ENCODE results near the gene CYP26B1.
A peak's percentile ranks its signal among the peaks of the same experiment; 100 is the strongest.

CYP26B1 gene

GRCh38 chr2:72147303-72147971 is at the start of gene CYP26B1:
CYP26B1 (minus strand) TSS chr2:72147862; CDS start chr2:72147834, 28 bp downstream.
- DNase-seq = no peak

- DNase-seq = no peak
Observed at GRCh38 chr2:72193723-72194122, 46.1 kb upstream of the CYP26B1 start.

- no peak for DNase-seq
Observed at GRCh38 chr2:72191441-72191840, 43.8 kb upstream of the CYP26B1 start.

- DNase-seq = no peak
Observed at GRCh38 chr2:72185206-72185605, 37.5 kb upstream of the CYP26B1 start.

- no peak for DNase-seq
Observed at GRCh38 chr2:72183466-72183865, 35.8 kb upstream of the CYP26B1 start.

GRCh38 chr2:72183016-72183415 is 35.4 kb upstream of the CYP26B1 start:
- DNase-seq = no peak

GRCh38 chr2:72182547-72182946 is 34.9 kb upstream of the CYP26B1 start:
- no peak for DNase-seq

GRCh38 chr2:72181616-72182015 is 34.0 kb upstream of the CYP26B1 start:
- no peak for DNase-seq

GRCh38 chr2:72180351-72180750 is 32.7 kb upstream of the CYP26B1 start:
- DNase-seq = no peak

GRCh38 chr2:72178551-72178950 is 30.9 kb upstream of the CYP26B1 start:
- DNase-seq = no peak

- DNase-seq = no peak
Observed at GRCh38 chr2:72176281-72176680, 28.6 kb upstream of the CYP26B1 start.

- no peak for DNase-seq
Observed at GRCh38 chr2:72175636-72176035, 28.0 kb upstream of the CYP26B1 start.

GRCh38 chr2:72173640-72174321 is 26.1 kb upstream of the CYP26B1 start:
- DNase-seq = no peak

GRCh38 chr2:72172478-72172877 is 24.8 kb upstream of the CYP26B1 start:
- no peak for DNase-seq

GRCh38 chr2:72166279-72166678 is 18.6 kb upstream of the CYP26B1 start:
- peak; percentile 59 for DNase-seq

GRCh38 chr2:72165792-72166191 is 18.1 kb upstream of the CYP26B1 start:
- DNase-seq = peak; percentile 53

GRCh38 chr2:72162574-72162973 is 14.9 kb upstream of the CYP26B1 start:
- DNase-seq = no peak

GRCh38 chr2:72159211-72159993 is 11.7 kb upstream of the CYP26B1 start:
- no peak for DNase-seq

GRCh38 chr2:72157871-72158771 is 10.5 kb upstream of the CYP26B1 start:
- DNase-seq = no peak

- no peak for DNase-seq
Observed at GRCh38 chr2:72156872-72157271, 9.2 kb upstream of the CYP26B1 start.

- no peak for DNase-seq
Observed at GRCh38 chr2:72155737-72156136, 8.1 kb upstream of the CYP26B1 start.

- no peak for DNase-seq
Observed at GRCh38 chr2:72155151-72155550, 7.5 kb upstream of the CYP26B1 start.
